ENCODE measurements around the gene NRXN3.

Gene NRXN3

DNA sequence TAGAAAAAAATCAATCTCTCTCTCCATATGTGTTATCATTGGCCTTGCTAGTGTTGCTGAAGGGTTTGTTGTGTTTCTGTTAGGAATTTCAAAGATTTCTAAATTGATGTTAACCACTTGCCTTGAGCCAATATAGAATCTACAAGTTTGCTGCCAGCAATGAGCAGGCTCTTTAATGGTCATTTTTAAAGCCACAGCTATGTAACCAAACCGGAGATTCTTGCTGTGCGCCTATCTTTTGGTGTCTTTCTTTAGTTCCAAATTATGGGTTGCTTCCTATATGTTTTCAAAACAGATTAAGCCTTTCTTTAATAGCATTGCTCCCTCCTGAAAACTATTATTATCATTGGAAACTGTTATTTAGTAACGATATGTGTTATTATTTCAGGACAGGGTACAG lies 1495.4 kb downstream of the NRXN3 start:
- Histone ChIP-seq H3K4me2 (ENCODE audit: low read length) (no peak overlapping the region), H3K9ac (ENCODE audit: low read depth, low read length) (no peak overlapping the region), H3K4me3 (ENCODE audit: low read length) (no peak overlapping the region), H3K27me3 (ENCODE audit: control insufficient read depth, insufficient read depth, low read length) (no peaks in the 10 kb centered on the region), H3K36me3 (ENCODE audit: insufficient read depth, low read length) (no peaks in the 10 kb centered on the region), H3K9me3 (replicated peaks; ENCODE audit: low read length) (no peaks in the 10 kb centered on the region), H3K4me1 (ENCODE audit: control insufficient read depth, insufficient read depth, low read length) (no peaks in the 10 kb centered on the region)

DNA sequence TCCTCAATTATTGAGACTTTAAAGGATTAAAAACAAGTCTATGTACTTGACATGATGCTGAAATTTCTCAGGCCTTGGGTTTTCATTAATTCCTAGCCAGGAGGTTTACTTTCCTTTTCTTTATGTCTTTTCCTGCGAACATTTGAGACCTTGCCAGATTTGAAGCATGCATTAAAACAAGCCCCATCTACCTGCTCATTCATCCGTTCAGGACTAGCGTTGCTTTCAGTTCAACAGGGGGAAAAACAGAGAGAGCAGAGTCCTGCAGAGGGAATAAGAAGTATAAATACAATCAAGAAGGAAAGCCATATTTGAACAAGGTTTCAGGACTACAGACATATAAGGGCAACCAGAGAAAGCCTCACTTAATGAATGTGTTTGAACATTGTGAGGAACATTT lies 1498.8 kb downstream of the NRXN3 start:
- Histone ChIP-seq H3K9me3 (replicated peaks; ENCODE audit: low read length) (no peaks in the 10 kb centered on the region), H3K4me1 (ENCODE audit: control insufficient read depth, insufficient read depth, low read length) (no peaks in the 10 kb centered on the region), H3K36me3 (ENCODE audit: insufficient read depth, low read length) (no peaks in the 10 kb centered on the region), H3K4me2 (ENCODE audit: low read length) (no peak overlapping the region), H3K27me3 (ENCODE audit: control insufficient read depth, insufficient read depth, low read length) (no peaks in the 10 kb centered on the region), H3K9ac (ENCODE audit: low read depth, low read length) (no peak overlapping the region), H3K4me3 (ENCODE audit: low read length) (no peak overlapping the region)

DNA sequence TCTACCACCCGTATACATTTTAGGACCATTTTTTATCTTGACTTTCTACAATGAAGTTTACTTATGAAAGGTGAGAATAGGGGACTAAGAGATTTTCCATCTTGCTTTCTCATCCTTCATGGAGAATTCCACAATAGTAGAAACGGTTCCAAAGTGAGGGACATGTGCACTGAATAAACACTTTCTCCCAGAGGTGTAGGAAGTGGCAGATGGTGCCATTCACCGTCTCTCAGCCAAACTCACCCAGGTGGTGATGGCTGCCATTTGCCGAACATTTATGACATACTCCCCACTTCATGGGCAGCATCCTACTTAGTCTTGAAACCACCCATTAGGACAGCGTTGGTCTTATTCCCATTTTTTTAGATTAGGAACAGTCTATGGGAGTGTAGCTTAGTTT lies 1500.6 kb downstream of the NRXN3 start:
- H3K9ac ChIP-seq (ENCODE audit: low read depth, low read length), result no peak overlapping the region
- no peak overlapping the region for H3K4me2 ChIP-seq (ENCODE audit: low read length)
- no peak overlapping the region for H3K4me3 ChIP-seq (ENCODE audit: low read length)

DNA sequence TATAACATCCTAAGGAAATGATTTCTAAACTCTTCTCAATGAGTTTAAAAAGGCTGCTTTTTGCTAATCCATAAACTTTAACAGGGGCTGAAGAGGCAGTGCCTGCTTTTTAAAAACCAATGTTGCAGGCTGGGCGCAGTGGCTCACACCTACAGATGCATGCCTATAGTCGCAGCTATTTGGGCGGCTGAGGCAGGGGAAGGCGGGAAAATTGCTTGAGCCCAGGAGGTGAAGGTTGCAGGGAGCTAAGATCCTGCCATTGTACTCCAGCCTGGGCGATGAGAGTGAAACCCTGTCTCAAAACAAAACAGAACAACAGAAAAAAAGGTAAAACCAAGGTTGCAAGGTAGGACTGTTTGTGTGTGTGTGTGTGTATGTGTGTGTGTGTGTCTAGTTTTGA lies 1509.9 kb downstream of the NRXN3 start:
- Histone ChIP-seq H3K36me3 (ENCODE audit: insufficient read depth, low read length) (no peaks in the 10 kb centered on the region), H3K9me3 (replicated peaks; ENCODE audit: low read length) (no peaks in the 10 kb centered on the region), H3K4me2 (ENCODE audit: low read length) (no peak overlapping the region), H3K4me1 (ENCODE audit: control insufficient read depth, insufficient read depth, low read length) (no peaks in the 10 kb centered on the region), H3K27me3 (ENCODE audit: control insufficient read depth, insufficient read depth, low read length) (no peaks in the 10 kb centered on the region), H3K9ac (ENCODE audit: low read depth, low read length) (no peak overlapping the region), H3K4me3 (ENCODE audit: low read length) (no peak overlapping the region)

More for the DNA sequence above, 1500.6 kb downstream of the NRXN3 start:
- Histone ChIP-seq H3K9me3 (replicated peaks; ENCODE audit: low read length) (no peaks in the 10 kb centered on the region), H3K36me3 (ENCODE audit: insufficient read depth, low read length) (no peaks in the 10 kb centered on the region), H3K27me3 (ENCODE audit: control insufficient read depth, insufficient read depth, low read length) (no peaks in the 10 kb centered on the region), H3K4me1 (ENCODE audit: control insufficient read depth, insufficient read depth, low read length) (no peaks in the 10 kb centered on the region)

DNA sequence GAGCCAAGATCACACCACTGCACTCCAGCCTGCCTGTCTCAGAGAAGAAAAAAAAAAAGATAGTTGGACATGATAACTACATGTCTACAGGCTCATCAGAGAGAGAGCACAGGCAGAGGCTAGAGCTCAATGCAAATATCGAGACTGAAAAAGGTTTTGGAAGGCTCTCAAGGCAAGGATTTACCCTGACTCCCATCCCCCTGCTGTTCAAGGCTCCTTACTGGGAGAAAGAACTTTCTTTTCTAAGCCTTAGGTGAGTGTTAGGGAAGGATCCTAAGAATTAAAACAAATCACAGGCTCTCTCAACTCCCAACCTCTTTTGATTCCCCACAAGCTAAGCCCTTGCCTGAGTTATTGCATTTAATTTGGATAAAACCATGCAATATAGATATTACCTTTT lies 1516.0 kb downstream of the NRXN3 start:
- H3K4me3 ChIP-seq (ENCODE audit: low read length), result no peak overlapping the region
- H3K9ac ChIP-seq (ENCODE audit: low read depth, low read length), result no peak overlapping the region
- no peaks in the 10 kb centered on the region for H3K36me3 ChIP-seq (ENCODE audit: insufficient read depth, low read length)
- H3K4me1 ChIP-seq (ENCODE audit: control insufficient read depth, insufficient read depth, low read length), result no peaks in the 10 kb centered on the region
- H3K4me2 ChIP-seq (ENCODE audit: low read length), result no peak overlapping the region
- H3K27me3 ChIP-seq (ENCODE audit: control insufficient read depth, insufficient read depth, low read length), result no peaks in the 10 kb centered on the region
- H3K9me3 ChIP-seq (replicated peaks; ENCODE audit: low read length), result no peaks in the 10 kb centered on the region

DNA sequence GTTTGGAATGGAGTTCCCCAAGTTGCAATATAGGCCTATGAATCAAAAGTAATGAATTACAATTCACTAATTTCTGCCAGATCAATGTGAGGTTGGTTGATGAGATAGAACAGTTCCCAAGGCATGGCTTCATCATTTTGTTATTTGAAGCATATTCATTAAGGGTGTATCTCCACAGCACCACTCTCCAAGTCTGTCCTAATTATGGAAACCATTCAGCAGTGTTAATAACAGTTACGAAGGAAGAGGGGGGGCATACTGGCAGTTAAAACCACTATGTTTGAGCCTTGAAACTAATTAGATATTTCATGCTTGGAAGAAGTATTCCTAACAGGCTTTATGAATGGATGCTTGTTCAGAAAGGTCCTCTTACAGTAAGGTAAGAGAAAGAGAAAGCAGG lies 1520.8 kb downstream of the NRXN3 start:
- no peak overlapping the region for H3K4me2 ChIP-seq (ENCODE audit: low read length)
- H3K4me3 ChIP-seq (ENCODE audit: low read length), result no peak overlapping the region
- H3K9ac ChIP-seq (ENCODE audit: low read depth, low read length), result no peak overlapping the region
- no peaks in the 10 kb centered on the region for H3K36me3 ChIP-seq (ENCODE audit: insufficient read depth, low read length)
- no peaks in the 10 kb centered on the region for H3K27me3 ChIP-seq (ENCODE audit: control insufficient read depth, insufficient read depth, low read length)
- no peaks in the 10 kb centered on the region for H3K9me3 ChIP-seq (replicated peaks; ENCODE audit: low read length)
- H3K4me1 ChIP-seq (ENCODE audit: control insufficient read depth, insufficient read depth, low read length), result no peaks in the 10 kb centered on the region

DNA sequence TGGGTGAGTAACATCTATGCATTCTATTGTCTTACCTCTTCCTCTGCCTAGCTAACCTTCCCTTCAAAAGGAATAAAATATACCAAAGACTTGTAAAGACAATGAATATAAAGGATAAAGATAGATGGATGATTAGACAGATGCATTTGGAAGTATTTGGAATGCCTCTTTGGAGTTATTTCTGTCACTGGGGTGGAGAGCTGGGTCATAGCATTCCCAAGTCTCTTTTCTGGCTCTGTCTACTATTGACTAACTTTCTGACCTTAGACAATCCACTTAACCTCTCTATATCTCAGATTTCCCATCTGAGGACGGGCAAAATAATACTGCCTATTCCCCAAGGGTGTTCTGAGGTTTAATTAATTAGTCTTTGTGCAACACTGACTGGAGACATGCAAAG lies 1523.8 kb downstream of the NRXN3 start:
- Histone ChIP-seq H3K4me3 (ENCODE audit: low read length) (no peak overlapping the region), H3K9ac (ENCODE audit: low read depth, low read length) (no peak overlapping the region), H3K9me3 (replicated peaks; ENCODE audit: low read length) (no peaks in the 10 kb centered on the region)

DNA sequence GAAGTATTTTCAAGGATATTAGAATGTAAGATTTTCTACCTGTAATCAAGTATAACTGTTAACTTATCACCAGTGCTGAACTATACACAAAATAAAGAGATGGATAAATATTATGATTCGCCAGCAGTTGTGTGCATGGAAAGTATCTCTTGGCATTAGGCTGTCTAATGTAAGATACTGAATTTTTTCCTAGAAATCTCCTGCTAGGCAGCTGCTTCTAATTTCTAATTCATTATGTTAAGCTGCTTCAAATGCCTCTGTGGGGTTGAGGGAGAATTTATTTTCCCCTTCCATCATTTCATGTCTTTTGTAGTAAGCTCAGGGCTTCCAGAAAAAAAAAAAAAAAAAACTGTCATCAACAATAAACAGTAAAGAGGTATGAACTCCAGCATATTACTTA lies 1525.1 kb downstream of the NRXN3 start:
- Histone ChIP-seq H3K27me3 (ENCODE audit: control insufficient read depth, insufficient read depth, low read length) (no peaks in the 10 kb centered on the region), H3K4me1 (ENCODE audit: control insufficient read depth, insufficient read depth, low read length) (no peaks in the 10 kb centered on the region), H3K4me2 (ENCODE audit: low read length) (no peak overlapping the region), H3K4me3 (ENCODE audit: low read length) (no peak overlapping the region), H3K9me3 (replicated peaks; ENCODE audit: low read length) (no peaks in the 10 kb centered on the region), H3K9ac (ENCODE audit: low read depth, low read length) (no peak overlapping the region), H3K36me3 (ENCODE audit: insufficient read depth, low read length) (no peaks in the 10 kb centered on the region)

More for the DNA sequence above, 1523.8 kb downstream of the NRXN3 start:
- Histone ChIP-seq H3K36me3 (ENCODE audit: insufficient read depth, low read length) (no peaks in the 10 kb centered on the region), H3K4me2 (ENCODE audit: low read length) (no peak overlapping the region), H3K27me3 (ENCODE audit: control insufficient read depth, insufficient read depth, low read length) (no peaks in the 10 kb centered on the region), H3K4me1 (ENCODE audit: control insufficient read depth, insufficient read depth, low read length) (no peaks in the 10 kb centered on the region)

DNA sequence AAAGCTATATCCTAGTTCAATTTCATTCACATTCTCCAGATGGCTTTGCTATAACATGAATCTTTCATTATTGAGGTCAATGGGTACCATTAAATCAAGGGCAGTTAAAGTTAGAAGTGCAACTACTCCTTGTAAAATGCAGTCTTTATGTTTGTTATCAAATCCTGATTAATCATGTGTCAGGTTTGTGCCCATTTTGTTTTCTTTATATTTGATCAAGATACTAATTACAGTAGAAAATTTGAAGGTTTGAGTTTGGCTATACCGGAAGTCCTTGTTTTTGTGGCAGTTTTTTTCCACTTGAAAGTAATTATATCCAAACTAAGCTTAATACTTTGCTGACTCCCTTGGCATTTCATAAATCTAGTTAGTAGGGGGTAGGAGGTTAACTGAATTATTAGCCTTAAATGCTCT lies 1528.1 kb downstream of the NRXN3 start:
- no peaks in the 10 kb centered on the region for H3K36me3 ChIP-seq (ENCODE audit: insufficient read depth, low read length)
- no peak overlapping the region for H3K4me3 ChIP-seq (ENCODE audit: low read length)
- no peaks in the 10 kb centered on the region for H3K4me1 ChIP-seq (ENCODE audit: control insufficient read depth, insufficient read depth, low read length)
- no peaks in the 10 kb centered on the region for H3K9me3 ChIP-seq (replicated peaks; ENCODE audit: low read length)
- no peaks in the 10 kb centered on the region for H3K27me3 ChIP-seq (ENCODE audit: control insufficient read depth, insufficient read depth, low read length)
- no peak overlapping the region for H3K9ac ChIP-seq (ENCODE audit: low read depth, low read length)
- H3K4me2 ChIP-seq (ENCODE audit: low read length), result no peak overlapping the region

DNA sequence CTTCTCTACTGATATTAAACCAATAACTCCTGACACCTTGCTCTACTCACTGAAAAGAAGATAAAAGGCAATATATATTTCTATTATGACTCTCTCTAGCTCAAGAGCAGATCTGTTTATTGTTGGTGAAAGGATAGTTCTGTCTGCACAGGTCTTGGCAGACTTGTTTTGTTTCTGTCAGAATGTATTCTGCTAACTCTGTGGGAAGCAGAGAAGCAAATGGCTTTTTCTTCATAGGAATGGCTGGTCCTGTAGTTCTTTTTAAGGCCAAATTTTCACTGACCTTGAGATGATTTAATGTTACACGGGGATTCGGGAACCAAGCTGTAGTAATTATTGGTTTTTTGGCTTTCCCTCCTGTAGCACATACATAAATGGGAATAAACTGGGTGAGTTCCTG lies 1529.0 kb downstream of the NRXN3 start:
- Histone ChIP-seq H3K36me3 (ENCODE audit: insufficient read depth, low read length) (no peaks in the 10 kb centered on the region), H3K4me1 (ENCODE audit: control insufficient read depth, insufficient read depth, low read length) (no peaks in the 10 kb centered on the region), H3K4me2 (ENCODE audit: low read length) (no peak overlapping the region), H3K9ac (ENCODE audit: low read depth, low read length) (no peak overlapping the region), H3K9me3 (replicated peaks; ENCODE audit: low read length) (no peaks in the 10 kb centered on the region), H3K4me3 (ENCODE audit: low read length) (no peak overlapping the region), H3K27me3 (ENCODE audit: control insufficient read depth, insufficient read depth, low read length) (no peaks in the 10 kb centered on the region)

DNA sequence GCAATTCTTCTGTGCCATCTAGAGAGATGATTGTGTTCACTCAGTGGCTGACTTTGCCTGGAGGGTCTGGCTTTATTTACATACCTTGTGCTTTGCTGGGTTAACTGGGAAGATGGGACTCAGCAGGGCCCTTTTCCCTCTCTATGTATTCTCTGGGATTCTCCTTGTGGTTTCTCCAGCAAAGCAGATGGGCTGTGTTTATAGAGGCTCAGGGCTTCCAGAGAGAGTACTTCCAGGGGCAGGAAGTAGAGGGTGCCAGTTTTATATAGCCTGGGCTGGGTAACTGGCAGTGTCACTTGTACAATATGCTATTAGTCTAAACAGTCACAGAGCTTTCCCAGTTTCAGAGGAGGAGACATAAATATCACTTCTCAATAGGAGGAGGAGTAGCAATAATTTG lies 1531.2 kb downstream of the NRXN3 start:
- Histone ChIP-seq H3K4me1 (ENCODE audit: control insufficient read depth, insufficient read depth, low read length) (no peaks in the 10 kb centered on the region), H3K9ac (ENCODE audit: low read depth, low read length) (no peak overlapping the region), H3K36me3 (ENCODE audit: insufficient read depth, low read length) (no peaks in the 10 kb centered on the region), H3K9me3 (replicated peaks; ENCODE audit: low read length) (no peaks in the 10 kb centered on the region), H3K4me3 (ENCODE audit: low read length) (no peak overlapping the region), H3K27me3 (ENCODE audit: control insufficient read depth, insufficient read depth, low read length) (no peaks in the 10 kb centered on the region), H3K4me2 (ENCODE audit: low read length) (no peak overlapping the region)

DNA sequence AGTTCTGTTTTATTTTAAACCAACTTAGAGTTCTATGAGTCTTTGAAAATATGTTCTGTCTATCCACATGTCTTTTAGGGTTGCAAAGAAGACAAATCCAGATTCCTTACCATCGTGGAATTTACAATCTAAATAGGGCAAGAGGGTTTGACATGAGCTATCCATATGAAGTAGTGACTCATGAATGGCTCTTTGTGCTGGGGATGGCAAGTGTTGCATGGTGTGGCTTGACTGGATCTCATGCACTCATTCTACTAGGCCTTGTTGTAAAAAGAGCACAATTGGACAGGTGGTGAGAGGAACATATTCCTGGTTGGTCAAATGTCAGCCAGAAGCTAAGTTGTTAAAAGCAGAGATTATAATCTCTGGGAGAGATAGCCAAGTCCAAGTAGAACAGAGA lies 1532.0 kb downstream of the NRXN3 start:
- Histone ChIP-seq H3K4me2 (ENCODE audit: low read length) (no peak overlapping the region), H3K4me1 (ENCODE audit: control insufficient read depth, insufficient read depth, low read length) (no peaks in the 10 kb centered on the region), H3K9me3 (replicated peaks; ENCODE audit: low read length) (no peaks in the 10 kb centered on the region), H3K4me3 (ENCODE audit: low read length) (no peak overlapping the region), H3K27me3 (ENCODE audit: control insufficient read depth, insufficient read depth, low read length) (no peaks in the 10 kb centered on the region), H3K36me3 (ENCODE audit: insufficient read depth, low read length) (no peaks in the 10 kb centered on the region), H3K9ac (ENCODE audit: low read depth, low read length) (no peak overlapping the region)
